GM23338 (cell line): ENCODE data around the gene AIG1. TPM values are rescaled to one million over a fixed set of nuclear protein-coding genes. Genes with fewer than 3 reads are reported as not detected.

Experiments
- ATAC-seq: fragments of 200-7000 bp; cut with Tn5 transposase; 3 replicates; pipeline ENCODE4 v1.9.1; 2020
- DNase-seq: peaks from one replicate; pipeline ENCODE4 v3.0.0-alpha.2; 2015; ENCODE audit warnings: low spot score
- H2AFZ ChIP-seq: fragments of 200-600 bp; sonication (generic); 2 replicates; pipeline ENCODE4 v1.8.0; 2016; ENCODE audit warnings: antibody characterized with exemption, mild to moderate bottlenecking, moderate library complexity
- H3F3A ChIP-seq: fragments of 200-600 bp; sonication (generic); replicated peaks from 2 replicates; pipeline ENCODE4 v1.8.0; 2017; ENCODE audit warnings: antibody characterized with exemption, mixed run types, low read depth
- H3K27ac ChIP-seq: fragments of 200-600 bp; sonication (generic); 2 replicates; pipeline ENCODE4 v1.6.1; 2016; ENCODE audit warnings: low read depth
- H3K27me3 ChIP-seq: fragments of 200-600 bp; sonication (generic); 2 replicates; pipeline ENCODE4 v1.8.0; 2016; ENCODE audit warnings: mild to moderate bottlenecking, mixed run types, moderate library complexity; ENCODE audit not compliant: insufficient read depth
- H3K36me3 ChIP-seq: fragments of 200-600 bp; sonication (generic); 2 replicates; pipeline ENCODE4 v1.8.0; 2016; ENCODE audit warnings: mild to moderate bottlenecking; ENCODE audit not compliant: insufficient read depth
- H3K4me1 ChIP-seq: fragments of 200-600 bp; sonication (generic); 2 replicates; pipeline ENCODE4 v1.8.0; 2016; ENCODE audit warnings: mild to moderate bottlenecking, moderate library complexity; ENCODE audit not compliant: insufficient read depth
- H3K4me2 ChIP-seq: fragments of 200-600 bp; sonication (generic); 2 replicates; pipeline ENCODE4 v1.7.1; 2017; ENCODE audit warnings: mixed run types
- H3K4me3 ChIP-seq: fragments of 200-600 bp; sonication (generic); 2 replicates; pipeline ENCODE4 v1.6.1; 2016; ENCODE audit warnings: mixed run types
- H3K79me2 ChIP-seq: fragments of 200-600 bp; sonication (generic); replicated peaks from 2 replicates; pipeline ENCODE4 v1.8.0; 2017; ENCODE audit warnings: mild to moderate bottlenecking; ENCODE audit not compliant: insufficient read depth
- H3K9me2 ChIP-seq: fragments of 200-600 bp; sonication (generic); 2 replicates; pipeline ENCODE4 v1.8.0; 2017; ENCODE audit not compliant: insufficient read depth
- H4K20me1 ChIP-seq: fragments of 200-600 bp; sonication (generic); replicated peaks from 2 replicates; pipeline ENCODE4 v1.8.0; 2017; ENCODE audit warnings: mild to moderate bottlenecking; ENCODE audit not compliant: insufficient read depth
- H3K27ac Mint-ChIP-seq: 2 replicates; pipeline ENCODE4 v1.8.0; 2020; ENCODE audit warnings: inconsistent platforms, mild to moderate bottlenecking, moderate library complexity, mixed read lengths
- H3K27me3 Mint-ChIP-seq: 3 replicates; pipeline ENCODE4 v1.8.0; 2022; ENCODE audit warnings: low read depth, mild to moderate bottlenecking, moderate library complexity, mixed read lengths, inconsistent platforms; ENCODE audit not compliant: insufficient read depth, poor library complexity
- H3K36me3 Mint-ChIP-seq: 3 replicates; pipeline ENCODE4 v1.8.0; 2021; ENCODE audit warnings: low read depth, mild to moderate bottlenecking, inconsistent platforms, moderate library complexity, mixed read lengths
- H3K4me1 Mint-ChIP-seq: 3 replicates; pipeline ENCODE4 v1.8.0; 2020; ENCODE audit warnings: mild to moderate bottlenecking, inconsistent platforms, mixed read lengths
- H3K4me3 Mint-ChIP-seq: 3 replicates; pipeline ENCODE4 v1.8.0; 2021; ENCODE audit warnings: moderate library complexity, mild to moderate bottlenecking, inconsistent platforms, mixed read lengths
- H3K9me3 Mint-ChIP-seq: 3 replicates; pipeline ENCODE4 v1.8.0; 2020; ENCODE audit warnings: moderate library complexity, mild to moderate bottlenecking, inconsistent platforms, mixed read lengths
- CREB1 ChIP-seq: fragments of 250-450 bp; sonication (Bioruptor Pico); IDR thresholded peaks from 2 replicates; pipeline ENCODE4 v1.5.0; 2020; ENCODE audit warnings: low read depth, mild to moderate bottlenecking, moderate library complexity
- EZH2 ChIP-seq: fragments of 200-600 bp; sonication (generic); IDR thresholded peaks from one replicate; pipeline ENCODE4 v1.8.0; 2017; ENCODE audit warnings: antibody characterized with exemption, mild to moderate bottlenecking, low read depth; ENCODE audit not compliant: unreplicated experiment
- EZH2phosphoT487 ChIP-seq: fragments of 200-600 bp; sonication (generic); IDR thresholded peaks from one replicate; pipeline ENCODE4 v1.8.1; 2018; ENCODE audit warnings: antibody characterized with exemption; ENCODE audit not compliant: unreplicated experiment
- JUNB ChIP-seq: IDR thresholded peaks from one replicate; pipeline ENCODE4 v1.6.1; 2016; ENCODE audit warnings: antibody characterized with exemption; ENCODE audit not compliant: unreplicated experiment
- NANOG ChIP-seq: IDR thresholded peaks from 2 replicates; pipeline ENCODE4 v1.6.1; 2016; ENCODE audit warnings: antibody characterized with exemption, borderline replicate concordance
- POLR2AphosphoS5 ChIP-seq: IDR thresholded peaks from 2 replicates; pipeline ENCODE4 v1.6.1; 2016; ENCODE audit warnings: antibody characterized with exemption, low read depth
- STAT1 ChIP-seq: IDR thresholded peaks from one replicate; pipeline ENCODE4 v1.6.1; 2016; ENCODE audit warnings: antibody characterized with exemption; ENCODE audit not compliant: unreplicated experiment
- ZNF114 ChIP-seq: fragments of 250-450 bp; sonication (Bioruptor Pico); IDR thresholded peaks from 2 replicates; pipeline ENCODE4 v1.5.0; 2020; ENCODE audit warnings: mild to moderate bottlenecking, moderate library complexity
- ZNF331 ChIP-seq: fragments of 250-450 bp; sonication (Bioruptor Pico); IDR thresholded peaks from 2 replicates; pipeline ENCODE4 v1.5.0; 2020; ENCODE audit warnings: low read depth, mild to moderate bottlenecking, moderate library complexity
- polyA plus RNA-seq: library from polyadenylated mRNA; unstranded; fragments of >200 nt; fragmentation: Nextera tagmentation; extraction: Ambion mirVana; gene quantifications from 2 replicates; pipeline ENCODE4 v1.2.1, GENCODE V29; 2016
- total RNA-seq: library from RNA; depleted of rRNA; stranded (reverse); fragments of >200 nt; shearing (Covaris generic); gene quantifications from 2 replicates; pipeline ENCODE4 v1.2.3, GENCODE V29; 2014
- TF ChIP-seq, protein P1 (sequence below): IDR thresholded peaks from 2 replicates; pipeline ENCODE4 v1.6.1; 2016; ENCODE audit warnings: antibody characterized with exemption
- TF ChIP-seq, protein P2 (sequence below): fragments of 250-450 bp; sonication (Bioruptor Pico); IDR thresholded peaks from 2 replicates; pipeline ENCODE4 v1.5.0; 2020; ENCODE audit warnings: mild to moderate bottlenecking, moderate library complexity
- TF ChIP-seq, protein P3 (sequence below), 2 experiments: fragments of 200-600 bp in 1 of 2; sonication (generic) in 1 of 2; conservative IDR thresholded peaks; 2 replicates each; pipeline versions ENCODE4 v1.5.1 to v1.6.1; 2016 to 2017; ENCODE audit warnings: antibody characterized with exemption in 2 of 2, low read depth in 2 of 2, mild to moderate bottlenecking in 2 of 2, moderate library complexity in 1 of 2

AIG1 gene
- total and polyA plus RNA-seq, 2 experiments from 2014 or later = 65.2 to 88.4 TPM

DNA sequence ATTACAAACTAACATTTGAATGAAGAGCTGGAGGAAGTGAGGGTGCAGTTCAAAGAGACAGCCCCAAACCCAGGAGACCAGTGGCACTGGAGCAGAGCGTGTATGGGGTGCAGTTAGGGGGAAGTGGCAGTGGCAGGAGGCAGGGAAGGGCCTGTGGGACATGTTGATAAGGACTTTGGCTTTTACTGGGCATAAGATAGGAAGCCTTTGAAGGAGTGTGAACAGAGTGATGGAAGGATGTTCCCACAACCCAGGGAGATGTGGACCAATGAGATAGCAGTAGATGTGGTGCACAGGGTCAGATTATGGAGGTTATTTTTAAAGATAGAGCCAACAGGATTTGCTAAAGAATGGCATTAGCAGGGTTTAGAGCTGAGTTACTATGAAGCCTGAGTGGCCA lies 56.4 kb downstream of the AIG1 start:
- peaks cover 21% of the 10 kb centered on the region for H3K9me3 Mint-ChIP-seq

More for the DNA sequence above, 56.4 kb downstream of the AIG1 start:
- DNase-seq = no peak
- H3K27me3 Mint-ChIP-seq = no peaks in the 10 kb centered on the region
- H3K4me3 ChIP-seq = no peak overlapping the region
- TF ChIP-seq ZNF331 (CRISPR knock-in tag) (no peak), POLR2AphosphoS5 (no peak), ZNF114 (CRISPR knock-in tag) (no peak), NANOG (no peak), EZH2phosphoT487 (no peak), CREB1 (CRISPR knock-in tag) (no peak), EZH2 (no peak), JUNB (no peak), STAT1 (no peak)
- TF ChIP-seq, protein P1, sequence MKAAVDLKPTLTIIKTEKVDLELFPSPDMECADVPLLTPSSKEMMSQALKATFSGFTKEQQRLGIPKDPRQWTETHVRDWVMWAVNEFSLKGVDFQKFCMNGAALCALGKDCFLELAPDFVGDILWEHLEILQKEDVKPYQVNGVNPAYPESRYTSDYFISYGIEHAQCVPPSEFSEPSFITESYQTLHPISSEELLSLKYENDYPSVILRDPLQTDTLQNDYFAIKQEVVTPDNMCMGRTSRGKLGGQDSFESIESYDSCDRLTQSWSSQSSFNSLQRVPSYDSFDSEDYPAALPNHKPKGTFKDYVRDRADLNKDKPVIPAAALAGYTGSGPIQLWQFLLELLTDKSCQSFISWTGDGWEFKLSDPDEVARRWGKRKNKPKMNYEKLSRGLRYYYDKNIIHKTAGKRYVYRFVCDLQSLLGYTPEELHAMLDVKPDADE = no peak
- TF ChIP-seq, protein P2, sequence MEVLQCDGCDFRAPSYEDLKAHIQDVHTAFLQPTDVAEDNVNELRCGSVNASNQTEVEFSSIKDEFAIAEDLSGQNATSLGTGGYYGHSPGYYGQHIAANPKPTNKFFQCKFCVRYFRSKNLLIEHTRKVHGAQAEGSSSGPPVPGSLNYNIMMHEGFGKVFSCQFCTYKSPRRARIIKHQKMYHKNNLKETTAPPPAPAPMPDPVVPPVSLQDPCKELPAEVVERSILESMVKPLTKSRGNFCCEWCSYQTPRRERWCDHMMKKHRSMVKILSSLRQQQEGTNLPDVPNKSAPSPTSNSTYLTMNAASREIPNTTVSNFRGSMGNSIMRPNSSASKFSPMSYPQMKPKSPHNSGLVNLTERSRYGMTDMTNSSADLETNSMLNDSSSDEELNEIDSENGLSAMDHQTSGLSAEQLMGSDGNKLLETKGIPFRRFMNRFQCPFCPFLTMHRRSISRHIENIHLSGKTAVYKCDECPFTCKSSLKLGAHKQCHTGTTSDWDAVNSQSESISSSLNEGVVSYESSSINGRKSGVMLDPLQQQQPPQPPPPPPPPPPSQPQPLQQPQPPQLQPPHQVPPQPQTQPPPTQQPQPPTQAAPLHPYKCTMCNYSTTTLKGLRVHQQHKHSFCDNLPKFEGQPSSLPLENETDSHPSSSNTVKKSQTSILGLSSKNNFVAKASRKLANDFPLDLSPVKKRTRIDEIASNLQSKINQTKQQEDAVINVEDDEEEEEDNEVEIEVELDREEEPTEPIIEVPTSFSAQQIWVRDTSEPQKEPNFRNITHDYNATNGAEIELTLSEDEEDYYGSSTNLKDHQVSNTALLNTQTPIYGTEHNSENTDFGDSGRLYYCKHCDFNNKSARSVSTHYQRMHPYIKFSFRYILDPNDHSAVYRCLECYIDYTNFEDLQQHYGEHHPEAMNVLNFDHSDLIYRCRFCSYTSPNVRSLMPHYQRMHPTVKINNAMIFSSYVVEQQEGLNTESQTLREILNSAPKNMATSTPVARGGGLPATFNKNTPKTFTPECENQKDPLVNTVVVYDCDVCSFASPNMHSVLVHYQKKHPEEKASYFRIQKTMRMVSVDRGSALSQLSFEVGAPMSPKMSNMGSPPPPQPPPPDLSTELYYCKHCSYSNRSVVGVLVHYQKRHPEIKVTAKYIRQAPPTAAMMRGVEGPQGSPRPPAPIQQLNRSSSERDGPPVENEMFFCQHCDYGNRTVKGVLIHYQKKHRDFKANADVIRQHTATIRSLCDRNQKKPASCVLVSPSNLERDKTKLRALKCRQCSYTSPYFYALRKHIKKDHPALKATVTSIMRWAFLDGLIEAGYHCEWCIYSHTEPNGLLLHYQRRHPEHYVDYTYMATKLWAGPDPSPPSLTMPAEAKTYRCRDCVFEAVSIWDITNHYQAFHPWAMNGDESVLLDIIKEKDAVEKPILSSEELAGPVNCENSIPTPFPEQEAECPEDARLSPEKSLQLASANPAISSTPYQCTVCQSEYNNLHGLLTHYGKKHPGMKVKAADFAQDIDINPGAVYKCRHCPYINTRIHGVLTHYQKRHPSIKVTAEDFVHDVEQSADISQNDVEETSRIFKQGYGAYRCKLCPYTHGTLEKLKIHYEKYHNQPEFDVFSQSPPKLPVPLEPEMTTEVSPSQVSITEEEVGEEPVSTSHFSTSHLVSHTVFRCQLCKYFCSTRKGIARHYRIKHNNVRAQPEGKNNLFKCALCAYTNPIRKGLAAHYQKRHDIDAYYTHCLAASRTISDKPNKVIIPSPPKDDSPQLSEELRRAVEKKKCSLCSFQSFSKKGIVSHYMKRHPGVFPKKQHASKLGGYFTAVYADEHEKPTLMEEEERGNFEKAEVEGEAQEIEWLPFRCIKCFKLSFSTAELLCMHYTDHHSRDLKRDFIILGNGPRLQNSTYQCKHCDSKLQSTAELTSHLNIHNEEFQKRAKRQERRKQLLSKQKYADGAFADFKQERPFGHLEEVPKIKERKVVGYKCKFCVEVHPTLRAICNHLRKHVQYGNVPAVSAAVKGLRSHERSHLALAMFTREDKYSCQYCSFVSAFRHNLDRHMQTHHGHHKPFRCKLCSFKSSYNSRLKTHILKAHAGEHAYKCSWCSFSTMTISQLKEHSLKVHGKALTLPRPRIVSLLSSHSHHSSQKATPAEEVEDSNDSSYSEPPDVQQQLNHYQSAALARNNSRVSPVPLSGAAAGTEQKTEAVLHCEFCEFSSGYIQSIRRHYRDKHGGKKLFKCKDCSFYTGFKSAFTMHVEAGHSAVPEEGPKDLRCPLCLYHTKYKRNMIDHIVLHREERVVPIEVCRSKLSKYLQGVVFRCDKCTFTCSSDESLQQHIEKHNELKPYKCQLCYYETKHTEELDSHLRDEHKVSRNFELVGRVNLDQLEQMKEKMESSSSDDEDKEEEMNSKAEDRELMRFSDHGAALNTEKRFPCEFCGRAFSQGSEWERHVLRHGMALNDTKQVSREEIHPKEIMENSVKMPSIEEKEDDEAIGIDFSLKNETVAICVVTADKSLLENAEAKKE (CRISPR knock-in tag) = no peak
- TF ChIP-seq, protein P3, sequence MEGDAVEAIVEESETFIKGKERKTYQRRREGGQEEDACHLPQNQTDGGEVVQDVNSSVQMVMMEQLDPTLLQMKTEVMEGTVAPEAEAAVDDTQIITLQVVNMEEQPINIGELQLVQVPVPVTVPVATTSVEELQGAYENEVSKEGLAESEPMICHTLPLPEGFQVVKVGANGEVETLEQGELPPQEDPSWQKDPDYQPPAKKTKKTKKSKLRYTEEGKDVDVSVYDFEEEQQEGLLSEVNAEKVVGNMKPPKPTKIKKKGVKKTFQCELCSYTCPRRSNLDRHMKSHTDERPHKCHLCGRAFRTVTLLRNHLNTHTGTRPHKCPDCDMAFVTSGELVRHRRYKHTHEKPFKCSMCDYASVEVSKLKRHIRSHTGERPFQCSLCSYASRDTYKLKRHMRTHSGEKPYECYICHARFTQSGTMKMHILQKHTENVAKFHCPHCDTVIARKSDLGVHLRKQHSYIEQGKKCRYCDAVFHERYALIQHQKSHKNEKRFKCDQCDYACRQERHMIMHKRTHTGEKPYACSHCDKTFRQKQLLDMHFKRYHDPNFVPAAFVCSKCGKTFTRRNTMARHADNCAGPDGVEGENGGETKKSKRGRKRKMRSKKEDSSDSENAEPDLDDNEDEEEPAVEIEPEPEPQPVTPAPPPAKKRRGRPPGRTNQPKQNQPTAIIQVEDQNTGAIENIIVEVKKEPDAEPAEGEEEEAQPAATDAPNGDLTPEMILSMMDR (conservative IDR thresholded peaks at IDR 0.05; ENCODE audit: low read depth in 2 of 2) = no peak
- H3K79me2 ChIP-seq = no peaks in the 10 kb centered on the region
- no peaks in the 10 kb centered on the region for H3K27me3 ChIP-seq
- no peaks in the 10 kb centered on the region for H4K20me1 ChIP-seq
- no peak overlapping the region for H2AFZ ChIP-seq
- H3F3A ChIP-seq = no peaks in the 10 kb centered on the region
- no peak for ATAC-seq
- H3K4me2 ChIP-seq = no peak overlapping the region
- peaks cover 48% of the 10 kb centered on the region for H3K36me3 Mint-ChIP-seq
- H3K36me3 ChIP-seq = peaks cover 21% of the 10 kb centered on the region
- no peaks in the 10 kb centered on the region for H3K9me2 ChIP-seq
- H3K27ac ChIP-seq = no peak overlapping the region
- H3K4me3 Mint-ChIP-seq = no peak overlapping the region
- no peaks in the 10 kb centered on the region for H3K4me1 ChIP-seq
- no peaks in the 10 kb centered on the region for H3K4me1 Mint-ChIP-seq
- H3K27ac Mint-ChIP-seq = no peak overlapping the region
